ENCODE data around the gene PPA1.

DNA sequence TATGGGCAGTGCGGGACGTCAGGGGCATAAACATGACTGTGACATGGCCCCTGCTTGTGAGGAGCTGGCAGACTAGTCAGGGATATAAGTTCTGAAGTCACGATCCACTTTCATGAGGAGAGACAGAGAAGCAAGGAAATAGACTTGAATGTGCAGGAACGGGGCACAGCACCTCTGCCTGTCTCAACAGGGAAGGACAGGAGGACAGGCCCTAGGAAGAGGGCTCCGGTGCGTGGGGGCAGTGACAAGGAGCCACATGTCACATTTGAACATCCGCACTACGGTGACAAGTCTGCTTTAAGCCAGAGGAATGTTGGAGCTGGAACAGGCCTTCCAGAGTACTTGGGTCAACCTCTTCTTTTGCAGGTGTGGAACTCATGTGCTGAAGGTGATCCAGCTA, 43.1 kb downstream of the PPA1 start:
- TF ChIP-seq, protein P1, sequence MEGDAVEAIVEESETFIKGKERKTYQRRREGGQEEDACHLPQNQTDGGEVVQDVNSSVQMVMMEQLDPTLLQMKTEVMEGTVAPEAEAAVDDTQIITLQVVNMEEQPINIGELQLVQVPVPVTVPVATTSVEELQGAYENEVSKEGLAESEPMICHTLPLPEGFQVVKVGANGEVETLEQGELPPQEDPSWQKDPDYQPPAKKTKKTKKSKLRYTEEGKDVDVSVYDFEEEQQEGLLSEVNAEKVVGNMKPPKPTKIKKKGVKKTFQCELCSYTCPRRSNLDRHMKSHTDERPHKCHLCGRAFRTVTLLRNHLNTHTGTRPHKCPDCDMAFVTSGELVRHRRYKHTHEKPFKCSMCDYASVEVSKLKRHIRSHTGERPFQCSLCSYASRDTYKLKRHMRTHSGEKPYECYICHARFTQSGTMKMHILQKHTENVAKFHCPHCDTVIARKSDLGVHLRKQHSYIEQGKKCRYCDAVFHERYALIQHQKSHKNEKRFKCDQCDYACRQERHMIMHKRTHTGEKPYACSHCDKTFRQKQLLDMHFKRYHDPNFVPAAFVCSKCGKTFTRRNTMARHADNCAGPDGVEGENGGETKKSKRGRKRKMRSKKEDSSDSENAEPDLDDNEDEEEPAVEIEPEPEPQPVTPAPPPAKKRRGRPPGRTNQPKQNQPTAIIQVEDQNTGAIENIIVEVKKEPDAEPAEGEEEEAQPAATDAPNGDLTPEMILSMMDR (conservative IDR thresholded peaks at IDR 0.05), result no peak
- TF ChIP-seq ZFX (IDR thresholded peaks at IDR 0.05), result no peak

All from C4-2B (cell line).